DMS153 treated with DMSO at 0.1 percent for 48 hours (cell line): Measurements from ENCODE around the gene SOAT2.
"Not testable (repeated sequence)": the region's sequence is repeated elsewhere in the genome, so short reads cannot be mapped to it uniquely, and the experiment has no call there.

Source experiments
- DNase-seq: peaks from one replicate; lab custom pipeline; 2025; ENCODE audit not compliant: unreplicated experiment; lab: John Stamatoyannopoulos, UW

SOAT2 gene

DNA sequence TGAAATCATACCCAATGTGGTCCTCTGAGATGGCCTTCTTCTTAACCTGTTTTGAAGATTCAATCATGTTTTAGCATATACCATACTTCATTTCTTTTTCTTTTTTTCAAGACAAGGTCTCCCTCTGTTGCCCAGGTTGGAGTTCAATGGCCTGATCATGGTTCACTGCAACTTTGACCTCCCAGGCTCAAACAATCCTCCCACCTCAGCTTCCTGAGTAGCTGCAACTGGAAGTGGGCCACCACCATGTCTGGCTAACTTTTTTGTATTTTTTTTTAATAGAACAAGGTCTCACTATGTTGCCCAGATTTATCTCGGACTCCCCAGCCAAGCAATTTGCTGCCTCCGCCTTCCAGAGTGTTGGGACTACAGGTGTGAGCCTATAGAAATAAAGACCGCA, 30.4 kb downstream of the SOAT2 start:
- no peak for DNase-seq

GRCh38 chr12:53143355-53143754, 40.1 kb downstream of the SOAT2 start:
- DNase-seq, result no peak

GRCh38 chr12:53145383-53146260, 42.3 kb downstream of the SOAT2 start:
- DNase-seq, result no peak

DNA sequence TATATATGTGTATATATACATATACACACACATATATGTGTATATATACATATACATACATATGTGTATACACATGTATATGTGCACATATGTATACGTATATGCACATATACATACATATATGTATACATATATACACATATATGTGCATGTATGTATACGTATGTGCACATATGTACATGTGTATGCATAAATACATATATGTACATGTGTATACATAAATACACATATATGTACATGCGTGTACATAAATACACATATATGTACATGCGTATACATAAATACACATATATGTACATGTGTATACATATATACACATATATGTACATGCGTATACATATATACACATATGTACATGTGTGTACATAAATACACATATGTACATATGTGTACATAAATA, 43.9 kb downstream of the SOAT2 start:
- DNase-seq, result no peak

DNA sequence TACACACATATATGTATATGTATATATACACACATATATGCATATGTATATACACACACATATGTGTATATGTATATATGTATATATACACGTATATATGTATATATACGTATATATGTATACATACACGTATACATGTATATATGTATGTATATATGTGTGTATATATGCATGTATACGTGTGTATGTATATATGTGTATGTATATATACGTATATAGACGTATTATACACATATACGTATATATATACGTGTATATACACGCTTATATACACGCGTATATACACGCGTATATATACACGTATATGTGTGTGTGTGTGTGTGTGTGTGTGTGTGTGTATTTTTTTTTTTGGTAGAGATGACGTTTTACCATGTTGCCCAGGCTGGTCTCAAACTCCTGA, 44.4 kb downstream of the SOAT2 start:
- no peak for DNase-seq

DNA sequence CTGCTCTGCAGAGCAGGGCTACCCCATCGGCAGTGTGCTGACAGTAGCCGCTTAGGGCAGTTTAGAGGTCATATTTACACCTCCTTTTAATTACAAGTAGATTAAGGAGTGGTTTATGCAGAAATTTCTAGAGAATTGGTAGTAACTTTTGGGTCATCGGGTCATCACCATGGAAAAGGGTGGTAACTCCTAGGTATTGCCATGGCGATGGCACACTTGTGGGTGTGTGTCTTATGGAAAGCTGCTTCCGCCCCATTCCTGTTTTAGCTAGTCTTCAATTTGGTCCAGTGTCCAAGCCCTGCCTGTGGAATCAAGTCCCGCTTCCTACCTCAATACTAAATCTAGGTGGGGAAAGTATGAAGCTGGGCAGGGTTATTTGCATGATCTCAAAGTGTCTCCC, 47.8 kb downstream of the SOAT2 start:
- DNase-seq, result no peak

DNA sequence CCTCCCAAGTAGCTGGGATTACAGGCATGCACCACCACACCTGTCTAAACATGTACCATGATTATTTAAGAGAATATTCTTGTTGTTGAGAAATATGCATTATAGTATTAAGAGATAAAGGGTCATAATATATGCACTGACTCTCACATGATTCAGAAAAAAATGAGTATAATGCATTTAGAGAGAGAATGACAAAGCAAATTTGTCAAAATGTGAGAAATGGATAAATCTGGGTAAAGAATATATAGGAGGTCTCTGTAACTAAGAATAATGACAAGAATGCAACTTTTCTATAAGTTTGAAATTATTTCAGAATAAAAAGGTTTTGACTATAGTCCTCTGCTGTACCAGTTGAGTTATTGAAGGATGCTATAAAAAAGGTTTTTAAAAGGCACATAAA, 49.1 kb downstream of the SOAT2 start:
- no peak for DNase-seq

- peak; percentile 82 for DNase-seq
These were observed 56.0 kb downstream of the SOAT2 start for GRCh38 chr12:53159195-53159839.

DNA sequence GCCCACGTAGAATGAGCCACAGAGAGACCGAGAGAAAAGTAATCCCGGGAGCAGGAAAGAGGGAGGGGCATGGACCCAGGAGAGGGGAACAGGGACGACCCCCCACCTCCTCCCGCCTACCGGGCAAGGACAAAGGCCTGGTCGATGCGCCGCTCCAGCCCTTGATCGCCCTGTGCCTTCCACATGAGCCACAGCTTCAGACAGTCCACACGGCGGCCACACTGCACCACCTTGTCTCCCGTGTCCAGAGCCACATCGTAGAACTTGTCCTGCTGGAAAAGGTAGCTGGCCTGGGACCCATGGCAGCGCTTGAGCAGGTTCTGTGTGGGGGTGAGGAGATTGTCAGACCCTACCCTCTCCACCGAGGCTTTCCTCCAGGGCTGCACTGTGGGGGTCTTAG, 56.7 kb downstream of the SOAT2 start:
- no peak for DNase-seq

DNA sequence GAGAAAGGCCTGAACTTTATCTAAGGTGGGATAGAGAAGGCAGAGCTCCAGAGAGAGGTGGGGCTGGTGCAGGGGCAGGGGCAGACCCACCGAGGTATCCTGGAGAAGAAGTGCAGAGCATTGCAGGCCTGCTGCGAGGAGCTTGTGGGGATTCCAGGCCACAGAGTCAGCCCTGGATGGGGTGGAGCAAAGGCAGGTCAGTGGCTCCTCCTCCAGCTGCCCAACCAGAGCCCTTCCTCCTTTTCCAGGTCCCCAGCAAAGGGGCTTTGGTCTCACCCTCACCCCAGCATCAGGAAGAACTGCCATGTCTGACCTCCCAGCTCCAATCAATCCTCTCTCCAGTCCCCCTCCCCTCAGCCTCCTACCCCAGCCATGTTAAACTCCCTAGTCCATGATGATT, 57.4 kb downstream of the SOAT2 start:
- no peak for DNase-seq

- DNase-seq, result no peak
These were observed 58.0 kb downstream of the SOAT2 start for GRCh38 chr12:53161119-53161911.

GRCh38 chr12:53163008-53163407, 59.7 kb downstream of the SOAT2 start:
- DNase-seq, result not testable (repeated sequence)

- DNase-seq, result no peak
These were observed 63.6 kb downstream of the SOAT2 start for GRCh38 chr12:53166837-53167236.

DNA sequence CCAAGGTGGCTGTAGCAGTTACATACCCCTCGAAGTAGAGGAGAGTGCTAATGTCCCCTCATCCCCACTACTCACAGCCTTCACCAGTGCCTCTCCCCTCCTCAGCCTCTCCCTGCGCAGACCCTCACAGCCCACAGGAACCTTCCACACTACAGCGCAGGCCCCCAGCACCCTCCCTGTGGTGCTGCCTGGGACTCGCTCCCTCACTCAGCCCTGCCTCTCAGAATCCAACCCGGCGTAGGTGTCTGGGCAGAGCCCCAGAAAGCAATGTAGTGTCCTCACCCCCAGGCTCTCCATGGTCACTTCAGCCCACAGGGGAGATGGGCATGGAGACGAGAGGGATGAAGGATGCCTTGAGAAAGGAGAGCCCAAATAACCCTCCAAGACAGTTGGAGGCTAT, 66.4 kb downstream of the SOAT2 start:
- DNase-seq, result no peak

- no peak for DNase-seq
These were observed 66.9 kb downstream of the SOAT2 start for GRCh38 chr12:53170215-53170614.

- no peak for DNase-seq
These were observed 67.8 kb downstream of the SOAT2 start for GRCh38 chr12:53170876-53171724.

- peak; percentile 19 for DNase-seq
These were observed 68.5 kb downstream of the SOAT2 start for GRCh38 chr12:53171725-53172329.

GRCh38 chr12:53172352-53172751, 69.1 kb downstream of the SOAT2 start:
- no peak for DNase-seq

- DNase-seq, result no peak
These were observed 69.9 kb downstream of the SOAT2 start for GRCh38 chr12:53173085-53173715.
